ENCODE results near the gene NDUFAF3.

- TF ChIP-seq POLR2AphosphoS5 (IDR thresholded peaks at IDR 0.05; ENCODE audit: low read depth): no peak
- TF ChIP-seq CTCF (IDR thresholded peaks at IDR 0.05; ENCODE audit: insufficient read depth, low read length): no peak
These were observed 24.8 kb upstream of the NDUFAF3 start for GRCh38 chr3:48997102-48997635.
